Adrenal gland (tissue), 5 donors: Measurements from ENCODE around the gene PIGA.

ENCODE experiments used
- CTCF ChIP-seq, 6 experiments: fragments of 450-650 bp in 4 of 6; fragments of 200-600 bp in 2 of 6; sonication (generic) in 1 of 6; IDR thresholded peaks; 1 replicate in 5 of 6; 2 replicates in 1 of 6; pipeline versions ENCODE4 v1.5.1 to v1.8.0; 2016 to 2021; ENCODE audit warnings: antibody characterized with exemption in 6 of 6, mild to moderate bottlenecking in 2 of 6, moderate library complexity in 1 of 6
- POLR2A ChIP-seq, 2 donors: fragments of 450-650 bp; IDR thresholded peaks; one replicate each; pipeline ENCODE4 v1.6.1; 2017; ENCODE audit warnings: antibody characterized with exemption in 2 of 2, mild to moderate bottlenecking in 2 of 2, moderate library complexity in 1 of 2
- donor health status: DM: no; HTN: no; CAD: no.

GRCh38 chrX:15320297-15320696 is 15.0 kb downstream of the PIGA start:
- TF ChIP-seq POLR2A (IDR thresholded peaks at IDR 0.05) (no peak), CTCF (IDR thresholded peaks at IDR 0.05) (no peak)
